HG03439 (cell line): Measurements from ENCODE around the gene ARMC6.

Experiments
- ATAC-seq: cut with Tn5 transposase; IDR thresholded peaks from one replicate; pipeline ENCODE4 v1.9.1; 2021; ENCODE audit warnings: mild to moderate bottlenecking, moderate library complexity; ENCODE audit not compliant: unreplicated experiment

Gene ARMC6

GRCh38 chr19:19033426-19034203 lies at the start of gene ARMC6, which contains the start of gene SUGP2:
Gene ARMC6, plus strand, starts transcription at chr19:19033603. Its CDS starts 607 bp downstream, at chr19:19034210.
Gene SUGP2, minus strand, starts transcription at chr19:19033517. Its CDS starts 2,446 bp downstream, at chr19:19031071.
- ATAC-seq: peak; percentile 75

GRCh38 chr19:18984251-18984650 lies 49.2 kb upstream of the ARMC6 start:
- no peak for ATAC-seq

GRCh38 chr19:18985257-18985656 lies 48.1 kb upstream of the ARMC6 start:
- no peak for ATAC-seq

GRCh38 chr19:18987456-18987855 lies 45.9 kb upstream of the ARMC6 start:
- ATAC-seq: no peak

- ATAC-seq: no peak
These were observed 44.1 kb upstream of the ARMC6 start for GRCh38 chr19:18989316-18989715.

GRCh38 chr19:18990128-18990708 lies 43.2 kb upstream of the ARMC6 start:
- ATAC-seq: no peak

GRCh38 chr19:18991006-18991405 lies 42.4 kb upstream of the ARMC6 start:
- ATAC-seq: no peak

GRCh38 chr19:18991468-18991867 lies 41.9 kb upstream of the ARMC6 start:
- no peak for ATAC-seq

- ATAC-seq: no peak
These were observed 40.7 kb upstream of the ARMC6 start for GRCh38 chr19:18992696-18993095.

GRCh38 chr19:18993115-18993514 lies 40.3 kb upstream of the ARMC6 start:
- no peak for ATAC-seq

GRCh38 chr19:18995804-18996241 lies 37.6 kb upstream of the ARMC6 start:
- no peak for ATAC-seq

- no peak for ATAC-seq
These were observed 37.1 kb upstream of the ARMC6 start for GRCh38 chr19:18996351-18996750.

- no peak for ATAC-seq
These were observed 36.5 kb upstream of the ARMC6 start for GRCh38 chr19:18996796-18997394.

GRCh38 chr19:18998276-18998675 lies 35.1 kb upstream of the ARMC6 start:
- ATAC-seq: no peak

GRCh38 chr19:18999016-18999758 lies 34.2 kb upstream of the ARMC6 start:
- no peak for ATAC-seq

- ATAC-seq: no peak
These were observed 33.3 kb upstream of the ARMC6 start for GRCh38 chr19:18999896-19000620.

GRCh38 chr19:19004144-19004543 lies 29.3 kb upstream of the ARMC6 start:
- ATAC-seq: no peak

GRCh38 chr19:19006213-19006612 lies 27.2 kb upstream of the ARMC6 start:
- no peak for ATAC-seq

- no peak for ATAC-seq
These were observed 23.5 kb upstream of the ARMC6 start for GRCh38 chr19:19009951-19010350.

GRCh38 chr19:19010551-19010950 lies 22.9 kb upstream of the ARMC6 start:
- ATAC-seq: no peak

- no peak for ATAC-seq
These were observed 12.3 kb upstream of the ARMC6 start for GRCh38 chr19:19021115-19021514.
